Thyroid gland (tissue), 4 donors: Measurements from ENCODE around the gene DPP10. TPM values are rescaled to one million over a fixed set of nuclear protein-coding genes. Genes with fewer than 3 reads are reported as not detected.

Experiments used
- DNase-seq, 2 donors: peaks; one replicate each; pipeline ENCODE4 v3.0.0-alpha.2; 2019
- H3K27ac ChIP-seq, 3 donors: fragments of 200-600 bp; sonication (generic); 1 replicate in 2 of 3; 2 replicates in 1 of 3; pipeline ENCODE4 v1.5.1; 2016 to 2019; ENCODE audit warnings: mild to moderate bottlenecking in 1 of 3, moderate library complexity in 1 of 3
- H3K27me3 ChIP-seq: fragments of 200-600 bp; sonication (generic); one replicate; pipeline ENCODE4 v1.5.1; 2019
- H3K36me3 ChIP-seq, 2 donors: fragments of 200-600 bp; sonication (generic); one replicate each; pipeline ENCODE4 v1.5.1; 2016 to 2019
- H3K4me1 ChIP-seq, 2 donors: fragments of 200-600 bp; sonication (generic); one replicate each; pipeline ENCODE4 v1.5.1; 2017 to 2019
- H3K4me3 ChIP-seq, 3 donors: fragments of 200-600 bp; sonication (generic); replicated peaks in 1 of 3; 1 replicate in 2 of 3; 2 replicates in 1 of 3; pipeline ENCODE4 v1.5.1; 2016; ENCODE audit warnings: mild to moderate bottlenecking in 1 of 3
- H3K9me3 ChIP-seq: fragments of 200-600 bp; sonication (generic); one replicate; pipeline ENCODE4 v1.5.1; 2017
- POLR2A ChIP-seq, 2 donors: fragments of 450-650 bp; IDR thresholded peaks; one replicate each; pipeline ENCODE4 v1.6.1; 2017; ENCODE audit warnings: antibody characterized with exemption in 2 of 2, mild to moderate bottlenecking in 2 of 2, moderate library complexity in 1 of 2
- WGBS, 2 donors: methylation state at CpG; one replicate each; pipeline ENCODE4 v1.1.5; 2017; 5-methylcytosine and 5-hydroxymethylcytosine counted together
- intact Hi-C: fragments of 100-400 bp; cut with DNase I; formaldehyde crosslinking; loops from one replicate; pipeline ENCODE4 v1.15.1; 2023
- total RNA-seq, 4 donors: library from RNA; depleted of rRNA; stranded (reverse); fragments of >200 nt; gene quantifications; one replicate each; pipeline ENCODE4 v1.2.3, GENCODE V29; 2016
- TF ChIP-seq, protein P1 (sequence below), 6 experiments: fragments of 200-600 bp in 3 of 6; fragments of 450-650 bp in 3 of 6; sonication (generic) in 3 of 6; IDR thresholded peaks; one replicate each; pipeline ENCODE4 v1.5.1; 2016 to 2019; ENCODE audit warnings: antibody characterized with exemption in 6 of 6, mild to moderate bottlenecking in 2 of 6, inconsistent platforms in 1 of 6, moderate library complexity in 1 of 6

DPP10 gene
- total RNA-seq, 4 donors from 2014 or later = 0.63 to 1.3 TPM; not detected in 2

DNA sequence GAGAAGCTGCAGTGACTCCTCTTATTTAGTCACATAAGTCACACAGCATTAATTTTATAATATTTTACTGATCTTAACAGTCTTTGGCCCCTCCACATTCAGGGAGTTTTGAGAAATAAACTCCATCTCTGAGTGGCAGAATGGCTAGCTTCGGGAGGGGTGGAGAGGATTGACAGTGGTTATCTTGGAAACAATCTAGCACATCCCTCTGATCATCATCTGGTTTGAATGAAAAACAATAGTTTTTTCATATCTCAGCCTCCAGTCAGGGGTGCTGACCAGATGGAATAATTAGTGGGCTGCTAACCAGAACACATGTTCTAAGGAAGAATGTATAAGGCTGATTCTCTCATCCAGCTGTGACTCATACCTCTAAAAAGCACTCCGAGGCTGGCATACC is 477.5 kb downstream of the DPP10 start:
- WGBS, 2 donors = 70 to 85% methylated on average over 2 of the region's 2 CpGs

DNA sequence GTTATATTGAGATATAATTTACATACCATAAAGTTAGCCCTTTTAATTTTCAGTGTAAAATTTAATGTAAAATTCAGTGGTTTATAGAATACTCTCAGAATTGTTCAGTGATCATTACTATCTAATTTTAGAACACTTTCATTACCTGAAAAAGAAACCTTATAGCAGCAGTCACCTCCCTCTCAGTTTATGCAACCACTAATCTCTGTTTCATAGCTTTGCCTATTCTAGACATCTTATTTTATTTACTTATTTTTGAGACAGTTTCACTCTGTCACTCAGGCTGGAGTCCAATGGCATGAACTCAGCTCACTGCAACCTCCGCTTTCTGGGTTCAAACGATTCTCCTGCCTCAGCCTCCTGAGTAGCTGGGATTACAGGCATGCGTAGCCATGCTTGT is 479.6 kb downstream of the DPP10 start:
- Histone ChIP-seq H3K9me3 (no peaks in the 10 kb centered on the region), H3K36me3 (no peaks in the 10 kb centered on the region), H3K4me1 (no peaks in the 10 kb centered on the region), H3K27ac (no peak overlapping the region), H3K27me3 (no peaks in the 10 kb centered on the region), H3K4me3 (no peak overlapping the region)
- WGBS, 2 donors = 91 to 94% methylated on average over 3 of the region's 3 CpGs
- DNase-seq = no peak
- intact Hi-C loops = no loop called here
- TF ChIP-seq POLR2A (IDR thresholded peaks at IDR 0.05) = no peak
- TF ChIP-seq, protein P1, sequence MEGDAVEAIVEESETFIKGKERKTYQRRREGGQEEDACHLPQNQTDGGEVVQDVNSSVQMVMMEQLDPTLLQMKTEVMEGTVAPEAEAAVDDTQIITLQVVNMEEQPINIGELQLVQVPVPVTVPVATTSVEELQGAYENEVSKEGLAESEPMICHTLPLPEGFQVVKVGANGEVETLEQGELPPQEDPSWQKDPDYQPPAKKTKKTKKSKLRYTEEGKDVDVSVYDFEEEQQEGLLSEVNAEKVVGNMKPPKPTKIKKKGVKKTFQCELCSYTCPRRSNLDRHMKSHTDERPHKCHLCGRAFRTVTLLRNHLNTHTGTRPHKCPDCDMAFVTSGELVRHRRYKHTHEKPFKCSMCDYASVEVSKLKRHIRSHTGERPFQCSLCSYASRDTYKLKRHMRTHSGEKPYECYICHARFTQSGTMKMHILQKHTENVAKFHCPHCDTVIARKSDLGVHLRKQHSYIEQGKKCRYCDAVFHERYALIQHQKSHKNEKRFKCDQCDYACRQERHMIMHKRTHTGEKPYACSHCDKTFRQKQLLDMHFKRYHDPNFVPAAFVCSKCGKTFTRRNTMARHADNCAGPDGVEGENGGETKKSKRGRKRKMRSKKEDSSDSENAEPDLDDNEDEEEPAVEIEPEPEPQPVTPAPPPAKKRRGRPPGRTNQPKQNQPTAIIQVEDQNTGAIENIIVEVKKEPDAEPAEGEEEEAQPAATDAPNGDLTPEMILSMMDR (IDR thresholded peaks at IDR 0.05) = no peak

More for the DNA sequence above, 477.5 kb downstream of the DPP10 start:
- H3K27ac ChIP-seq = no peak overlapping the region
- H3K4me3 ChIP-seq = no peak overlapping the region
- no peaks in the 10 kb centered on the region for H3K4me1 ChIP-seq
- intact Hi-C loops = no loop called here
- no peaks in the 10 kb centered on the region for H3K9me3 ChIP-seq
- H3K36me3 ChIP-seq = no peaks in the 10 kb centered on the region
- no peak for DNase-seq
- H3K27me3 ChIP-seq = no peaks in the 10 kb centered on the region
- TF ChIP-seq, protein P1 (IDR thresholded peaks at IDR 0.05) = no peak
- no peak for TF ChIP-seq POLR2A (IDR thresholded peaks at IDR 0.05)

DNA sequence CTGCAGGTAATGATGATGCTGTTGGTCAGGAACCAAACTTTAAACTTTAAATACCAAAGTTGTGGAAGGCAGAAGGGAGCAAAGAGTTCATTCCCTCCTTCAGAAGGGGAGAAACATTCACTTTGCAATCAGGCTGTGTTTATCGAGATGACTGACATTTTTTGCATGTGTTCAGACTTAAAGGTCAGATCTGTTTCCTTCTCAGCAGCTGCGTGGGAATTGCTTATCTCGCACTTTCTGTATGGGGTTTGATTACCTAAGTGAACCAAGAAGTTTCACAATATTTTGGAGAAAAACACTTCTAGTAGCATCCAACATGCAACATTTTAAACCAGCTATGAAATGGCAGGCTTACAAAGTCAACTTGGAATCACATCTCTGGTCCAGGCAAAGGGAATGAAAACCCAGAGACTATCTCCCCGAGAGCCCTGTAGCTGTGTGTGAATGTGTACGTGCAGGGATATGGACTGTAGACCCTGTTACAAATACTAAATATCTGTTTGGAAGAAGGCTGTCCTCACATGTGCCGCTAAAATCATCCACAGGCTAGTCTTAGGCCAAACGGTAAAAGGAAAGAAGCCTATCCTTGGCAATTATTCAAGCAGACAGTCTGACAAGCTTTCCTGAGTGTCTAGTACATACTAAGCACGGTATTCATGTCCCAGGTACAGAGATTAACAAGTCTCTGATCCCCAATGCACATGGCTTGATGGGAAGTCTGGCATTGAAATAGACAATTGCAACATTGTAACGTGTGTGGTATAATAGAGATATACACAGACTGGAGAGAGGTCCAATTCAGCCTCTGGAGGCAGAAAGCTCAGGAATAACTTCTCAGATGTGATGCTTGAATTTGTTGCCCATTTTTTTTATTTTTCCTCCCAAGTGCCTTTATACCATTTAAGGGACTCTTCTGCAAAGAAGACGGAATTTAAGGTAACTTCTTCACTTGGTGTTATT is 483.1 kb downstream of the DPP10 start:
- Histone ChIP-seq H3K4me3 (no peak overlapping the region), H3K27me3 (no peaks in the 10 kb centered on the region), H3K36me3 (no peaks in the 10 kb centered on the region), H3K27ac (no peak overlapping the region), H3K9me3 (no peaks in the 10 kb centered on the region), H3K4me1 (no peaks in the 10 kb centered on the region)
- no peak for DNase-seq
- intact Hi-C loops = no loop called here
- 79 to 91% methylated on average over 10 of the region's 10 CpGs for WGBS, 2 donors
- TF ChIP-seq POLR2A (IDR thresholded peaks at IDR 0.05) = no peak
- TF ChIP-seq, protein P1 (IDR thresholded peaks at IDR 0.05) = no peak

DNA sequence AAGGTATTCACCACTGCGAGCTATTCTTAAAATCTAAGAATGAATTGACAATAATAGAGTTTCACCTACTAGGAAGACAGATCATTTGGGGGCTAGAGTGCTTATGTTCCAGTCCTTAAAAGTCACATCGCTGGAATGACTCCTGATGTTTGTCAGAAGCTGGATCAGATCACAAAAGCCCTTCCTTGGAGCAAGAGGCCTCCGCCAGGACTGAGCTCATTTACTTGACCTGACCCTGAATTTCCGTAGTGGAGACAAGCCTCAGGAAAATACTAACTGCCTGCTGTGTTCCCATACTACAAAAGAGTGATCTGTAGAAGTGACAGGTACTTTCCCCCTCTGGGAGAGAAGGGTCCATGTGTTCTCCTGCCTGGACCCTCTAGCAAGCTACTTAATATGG is 483.9 kb downstream of the DPP10 start:
- no peaks in the 10 kb centered on the region for H3K4me1 ChIP-seq
- H3K4me3 ChIP-seq = no peak overlapping the region
- 86 to 89% methylated on average over 4 of the region's 4 CpGs for WGBS, 2 donors
- TF ChIP-seq, protein P1 (IDR thresholded peaks at IDR 0.05) = no peak
- TF ChIP-seq POLR2A (IDR thresholded peaks at IDR 0.05) = no peak
- H3K36me3 ChIP-seq = no peaks in the 10 kb centered on the region
- DNase-seq = no peak
- H3K27me3 ChIP-seq = no peaks in the 10 kb centered on the region
- H3K9me3 ChIP-seq = no peaks in the 10 kb centered on the region
- intact Hi-C loops = no loop called here
- H3K27ac ChIP-seq = no peak overlapping the region

DNA sequence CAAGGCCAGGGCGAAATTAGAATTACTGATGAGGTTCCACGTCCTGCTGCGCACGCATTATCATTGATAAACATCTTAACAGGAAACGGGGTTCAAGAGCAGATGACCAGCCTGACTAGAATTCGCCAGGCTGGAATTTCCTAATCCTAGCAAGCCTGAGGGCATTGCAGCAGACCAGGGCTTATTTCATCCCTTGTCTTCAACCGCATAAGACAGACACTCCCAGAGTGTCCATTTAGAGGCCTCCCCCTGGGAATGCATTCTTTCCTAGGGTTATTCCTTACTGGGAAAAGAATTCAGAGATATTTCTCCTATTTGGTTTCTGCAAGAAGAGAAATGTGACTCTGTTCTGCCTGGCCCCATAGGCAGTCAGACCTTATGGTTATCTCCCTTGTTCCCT is 486.8 kb downstream of the DPP10 start:
- no peak overlapping the region for H3K4me3 ChIP-seq
- TF ChIP-seq POLR2A (IDR thresholded peaks at IDR 0.05) = no peak
- TF ChIP-seq, protein P1 (IDR thresholded peaks at IDR 0.05) = no peak
- no peak for DNase-seq
- no peaks in the 10 kb centered on the region for H3K4me1 ChIP-seq
- no peaks in the 10 kb centered on the region for H3K36me3 ChIP-seq
- no peaks in the 10 kb centered on the region for H3K9me3 ChIP-seq
- H3K27ac ChIP-seq = no peak overlapping the region
- WGBS, 2 donors = 93 to 94% methylated on average over 7 of the region's 7 CpGs
- no peaks in the 10 kb centered on the region for H3K27me3 ChIP-seq
- intact Hi-C loops = no loop called here
